H1 (cell line): Measurements from ENCODE around the gene TAS2R38. TPM values are rescaled to one million over a fixed set of nuclear protein-coding genes. Genes with fewer than 3 reads are reported as not detected.

Experiments
- CTCF ChIA-PET: fragments of 300-600 bp; sonication (Branson Sonifier 250); formaldehyde crosslinking; loops from one replicate; lab custom pipeline; 2021; ENCODE audit not compliant: partially characterized antibody; lab: Charles Lee
- POLR2A ChIA-PET: fragments of 300-600 bp; sonication (Branson Sonifier 250); formaldehyde crosslinking; loops from one replicate; lab custom pipeline; 2021; ENCODE audit warnings: inconsistent platforms; ENCODE audit not compliant: partially characterized antibody; lab: Charles Lee
- DNase-seq, 2 experiments: peaks; one replicate each; pipeline versions ENCODE4 v3.0.0 to v3.0.0-alpha.2; 2010 to 2022; ENCODE audit warnings: low spot score in 2 of 2, low read depth in 1 of 2, mixed read lengths in 1 of 2
- FAIRE-seq: peaks from 2 replicates; lab custom pipeline; 2011; peaks lifted over from hg19 to GRCh38; lab: Jason Lieb, UNC
- H2AFZ ChIP-seq: 2 replicates; pipeline ENCODE4 v1.8.1; 2012; ENCODE audit warnings: low read length, inconsistent platforms
- H2AK5ac ChIP-seq: 2 replicates; pipeline ENCODE4 v1.6.1; 2013; ENCODE audit warnings: low read depth, low read length
- H2BK120ac ChIP-seq: replicated peaks from 2 replicates; pipeline ENCODE3; 2013; ENCODE audit warnings: low read depth, low read length, inconsistent platforms
- H2BK12ac ChIP-seq: 2 replicates; pipeline ENCODE4 v1.6.1; 2013; ENCODE audit warnings: low read depth, low read length
- H2BK15ac ChIP-seq: 2 replicates; pipeline ENCODE4 v1.6.1; 2013; ENCODE audit warnings: low read length
- H2BK20ac ChIP-seq: 2 replicates; pipeline ENCODE4 v1.6.1; 2013; ENCODE audit warnings: low read length
- H2BK5ac ChIP-seq: 2 replicates; pipeline ENCODE4 v1.6.1; 2013; ENCODE audit warnings: low read depth, low read length
- H3K14ac ChIP-seq: 2 replicates; pipeline ENCODE4 v1.6.1; 2013; ENCODE audit warnings: inconsistent platforms; ENCODE audit not compliant: insufficient read length
- H3K18ac ChIP-seq: 2 replicates; pipeline ENCODE4 v1.6.1; 2013; ENCODE audit warnings: low read length; ENCODE audit errors: extremely low read depth
- H3K23ac ChIP-seq: 2 replicates; pipeline ENCODE4 v1.6.1; 2013; ENCODE audit warnings: inconsistent platforms; ENCODE audit not compliant: insufficient read length
- H3K23me2 ChIP-seq: 2 replicates; pipeline ENCODE4 v1.6.1; 2013; ENCODE audit warnings: low read depth, low read length
- H3K27ac ChIP-seq: 2 replicates; pipeline ENCODE4 v1.6.1; 2011; ENCODE audit warnings: low read depth, low read length, inconsistent platforms
- H3K27me3 ChIP-seq, 4 experiments: replicated peaks in 1 of 4; 1 replicate in 1 of 4; 2 replicates in 3 of 4; pipeline versions ENCODE4 v1.6.1 to v1.8.1; 2011 to 2013; ENCODE audit warnings: low read length in 3 of 4, mild to moderate bottlenecking in 3 of 4, inconsistent platforms in 2 of 4, mixed read lengths in 2 of 4, moderate library complexity in 1 of 4; ENCODE audit not compliant: control insufficient read depth in 3 of 4, insufficient read depth in 3 of 4; ENCODE audit errors: extremely low read depth in 1 of 4
- H3K36me3 ChIP-seq, 4 experiments: 2 replicates each; pipeline versions ENCODE4 v1.6.1 to v1.8.1; 2011 to 2013; ENCODE audit warnings: mild to moderate bottlenecking in 4 of 4, low read length in 3 of 4, moderate library complexity in 2 of 4, control low read depth in 1 of 4, inconsistent platforms in 1 of 4; ENCODE audit not compliant: insufficient read depth in 4 of 4, control insufficient read depth in 2 of 4
- H3K4ac ChIP-seq: replicated peaks from 2 replicates; pipeline ENCODE3; 2013; ENCODE audit warnings: low read length, low read depth, mixed read lengths, inconsistent platforms; ENCODE audit not compliant: insufficient read length
- H3K4me1 ChIP-seq, 4 experiments: replicated peaks in 1 of 4; 1 replicate in 1 of 4; 2 replicates in 3 of 4; pipeline versions ENCODE4 v1.6.1 to v1.8.1; 2011 to 2013; ENCODE audit warnings: low read length in 3 of 4, inconsistent platforms in 2 of 4, mixed read lengths in 1 of 4; ENCODE audit not compliant: insufficient read depth in 4 of 4, control insufficient read depth in 3 of 4
- H3K4me2 ChIP-seq, 2 experiments: 2 replicates each; pipeline versions ENCODE4 v1.6.1 to v1.8.1; 2011 to 2013; ENCODE audit warnings: low read depth in 2 of 2, low read length in 2 of 2, control low read depth in 1 of 2, inconsistent platforms in 1 of 2, mild to moderate bottlenecking in 1 of 2; ENCODE audit not compliant: insufficient read depth in 1 of 2
- H3K4me3 ChIP-seq, 4 experiments: fragments of 200-600, 300-600 bp in 1 of 4; sonication (generic), shearing (Covaris generic), sonication (Bioruptor Twin) in 1 of 4; 2 replicates each; pipeline versions ENCODE4 v1.5.1 to v1.8.1; 2011 to 2016; ENCODE audit warnings: low read length in 4 of 4, low read depth in 3 of 4, control low read depth in 2 of 4, inconsistent platforms in 2 of 4, mild to moderate bottlenecking in 2 of 4, mixed read lengths in 1 of 4, moderate library complexity in 1 of 4; ENCODE audit not compliant: insufficient read depth in 2 of 4; ENCODE audit errors: extremely low read depth in 1 of 4
- H3K56ac ChIP-seq: replicated peaks from 2 replicates; pipeline ENCODE3; 2013; ENCODE audit warnings: low read depth, mild to moderate bottlenecking, mixed read lengths, low read length, inconsistent platforms; ENCODE audit not compliant: insufficient read length
- H3K79me1 ChIP-seq: 2 replicates; pipeline ENCODE4 v1.6.1; 2013; ENCODE audit warnings: low read depth, low read length, control low read depth
- H3K79me2 ChIP-seq, 2 experiments: 2 replicates each; pipeline versions ENCODE4 v1.6.1 to v1.8.1; 2012 to 2013; ENCODE audit warnings: low read length in 2 of 2, mild to moderate bottlenecking in 2 of 2, inconsistent platforms in 1 of 2; ENCODE audit not compliant: insufficient read depth in 2 of 2, control insufficient read depth in 1 of 2
- H3K9ac ChIP-seq, 4 experiments: replicated peaks in 1 of 4; 1 replicate in 1 of 4; 2 replicates in 3 of 4; pipeline versions ENCODE4 v1.6.1 to v1.8.1; 2011 to 2013; ENCODE audit warnings: low read depth in 3 of 4, low read length in 3 of 4, control low read depth in 2 of 4, mild to moderate bottlenecking in 2 of 4, moderate library complexity in 2 of 4, inconsistent platforms in 1 of 4; ENCODE audit errors: extremely low read depth in 1 of 4
- H3K9me3 ChIP-seq, 2 experiments: 2 replicates each; pipeline versions ENCODE4 v1.6.1 to v1.8.1; 2012 to 2013; ENCODE audit warnings: mild to moderate bottlenecking in 2 of 2, moderate library complexity in 2 of 2, control low read depth in 1 of 2, inconsistent platforms in 1 of 2, low read depth in 1 of 2, low read length in 1 of 2, mixed read lengths in 1 of 2; ENCODE audit not compliant: insufficient read depth in 2 of 2
- H4K20me1 ChIP-seq, 2 experiments: replicated peaks in 1 of 2; 2 replicates each; pipeline versions ENCODE3 to v1.8.1; 2011 to 2013; ENCODE audit warnings: inconsistent platforms in 2 of 2, low read length in 2 of 2, mild to moderate bottlenecking in 1 of 2; ENCODE audit not compliant: insufficient read depth in 2 of 2, control insufficient read depth in 1 of 2
- H4K5ac ChIP-seq: 2 replicates; pipeline ENCODE4 v1.6.1; 2013; ENCODE audit warnings: low read length, low read depth, mixed read lengths, inconsistent platforms; ENCODE audit not compliant: insufficient read length
- H4K8ac ChIP-seq: 2 replicates; pipeline ENCODE4 v1.8.0; 2013; ENCODE audit warnings: mild to moderate bottlenecking, moderate library complexity, low read length, inconsistent platforms; ENCODE audit not compliant: insufficient read depth; ENCODE audit errors: extremely low read depth
- H4K91ac ChIP-seq: replicated peaks from 2 replicates; pipeline ENCODE3; 2013; ENCODE audit warnings: low read length, mixed read lengths, inconsistent platforms; ENCODE audit not compliant: insufficient read length
- ASH2L ChIP-seq: fragments of 200-600, 300-600 bp; sonication (generic); IDR thresholded peaks from one replicate; pipeline ENCODE4 v1.7.1; 2017; ENCODE audit warnings: low read length
- ATF2 ChIP-seq: IDR thresholded peaks from 2 replicates; pipeline ENCODE4 v1.6.1; 2012; ENCODE audit warnings: low read length, inconsistent platforms
- CBX5 ChIP-seq: fragments of 300-800, 300-1000 bp; sonication (generic); IDR thresholded peaks from 2 replicates; pipeline ENCODE4 v1.7.1; 2016; ENCODE audit warnings: antibody characterized with exemption, low read length, low read depth
- CHD1 ChIP-seq: IDR thresholded peaks from 2 replicates; pipeline ENCODE4 v1.6.1; 2012; ENCODE audit warnings: low read depth, low read length, improper control_type of control experiment
- EGR1 ChIP-seq: IDR thresholded peaks from 2 replicates; pipeline ENCODE4 v1.6.1; 2011; ENCODE audit warnings: low read depth, low read length, borderline replicate concordance
- MAFK ChIP-seq: IDR thresholded peaks from 2 replicates; pipeline ENCODE4 v1.6.1; 2012; ENCODE audit warnings: low read depth, mild to moderate bottlenecking, improper control_type of control experiment, low read length
- SIX5 ChIP-seq: IDR thresholded peaks from 2 replicates; pipeline ENCODE4 v1.6.1; 2011; ENCODE audit warnings: mild to moderate bottlenecking, low read depth, low read length
- SRF ChIP-seq: IDR thresholded peaks from 2 replicates; pipeline ENCODE4 v1.6.1; 2011; ENCODE audit warnings: mild to moderate bottlenecking, low read depth, low read length, moderate library complexity
- SUZ12 ChIP-seq: fragments of 200-600 bp; sonication (generic); IDR thresholded peaks from 2 replicates; pipeline ENCODE4 v1.6.1; 2012; ENCODE audit warnings: mild to moderate bottlenecking, inconsistent platforms, low read length, moderate library complexity, mixed read lengths
- WGBS, 2 experiments: shearing (Covaris generic) in 1 of 2; methylation state at CpG; one replicate each; pipeline versions ENCODE4 v1.1.6 to v1.1.7; 2013 to 2015; ENCODE audit warnings: low lambda C conversion rate in 2 of 2, mixed read lengths in 2 of 2, inconsistent platforms in 1 of 2, low coverage in 1 of 2, missing lambda C conversion rate in 1 of 2; ENCODE audit not compliant: insufficient replicate concordance in 2 of 2, insufficient coverage in 1 of 2, insufficient read length in 1 of 2; ENCODE audit errors: extremely low coverage in 1 of 2, missing lambda C conversion rate in 1 of 2; 5-methylcytosine and 5-hydroxymethylcytosine counted together
- polyA plus RNA-seq, 7 experiments: library from polyadenylated mRNA; depleted of rRNA in 3 of 7; stranded (reverse) in 5 of 7; unstranded in 2 of 7; fragments of >200 nt in 5 of 7; fragments of 200-250 nt in 2 of 7; gene quantifications; 1 replicate in 5 of 7; 2 replicates in 1 of 7; 4 replicates in 1 of 7; pipeline versions ENCODE4 v1.2.1 to v1.2.3, GENCODE V29; 2011 to 2013; ENCODE audit warnings: missing spikeins in 2 of 7, mixed read lengths in 2 of 7
- total RNA-seq: library from RNA; stranded (reverse); fragmentation: NEBNext Ultra II Directional; extraction: Animal tissue kit (Norgen Biotek cat#: 25700); gene quantifications from 2 replicates; pipeline ENCODE4 v1.2.1, GENCODE V29; 2021

TAS2R38 gene
- total and polyA plus RNA-seq, 2 of the 8 experiments (the other 6 are each of a cell fraction or from before 2014, with no cell fraction given): 0.11 TPM; not detected in 1

- FAIRE-seq (no peak), DNase-seq (no peak)
- Histone ChIP-seq H3K4me2 (no peak overlapping the region), H4K5ac (no peak overlapping the region), H3K27me3 (no peaks in the 10 kb centered on the region), H3K27ac (no peak overlapping the region), H3K4me3 (no peak overlapping the region), H3K9me3 (no peaks in the 10 kb centered on the region), H3K18ac (no peak overlapping the region), H2AFZ (no peak overlapping the region), H2BK5ac (no peak overlapping the region), H4K91ac (no peak overlapping the region), H2BK20ac (no peak overlapping the region), H4K8ac (no peak overlapping the region), H3K79me2 (no peaks in the 10 kb centered on the region), H2BK120ac (no peak overlapping the region), H3K23ac (no peak overlapping the region), H3K4ac (no peak overlapping the region), H3K9ac (no peak overlapping the region), H3K36me3 (no peaks in the 10 kb centered on the region), H3K14ac (no peak overlapping the region), H3K79me1 (no peaks in the 10 kb centered on the region), H3K23me2 (no peaks in the 10 kb centered on the region), H2BK15ac (no peak overlapping the region), H3K4me1 (0 out of 7 replicates have a peak, but pooled peaks cover 0 to 2% (median 0%) of the 10 kb centered on the region in 4 experiments), H3K56ac (no peak overlapping the region), H2AK5ac (no peak overlapping the region), H4K20me1 (no peaks in the 10 kb centered on the region), H2BK12ac (no peak overlapping the region)
- CTCF ChIA-PET: interaction anchor here (0.8 to 1.6 kb wide), 3 partner anchors 9 to 23 kb away, joined by 3 to 4 read pairs (median 4); no protein-coding TSS in a partner anchor
- 89% methylated on average over 4 of the region's 4 CpGs; no CpG with 5 or more reads in 1 of the 2 experiments for WGBS, 2 experiments
- POLR2A ChIA-PET: no interaction called here
- TF ChIP-seq CHD1 (no peak), SIX5 (no peak), SUZ12 (no peak), ASH2L (no peak), CBX5 (no peak), ATF2 (no peak), SRF (no peak), MAFK (no peak), EGR1 (no peak)
Measured at GRCh38 chr7:141999058-141999623, 25.6 kb upstream of the TAS2R38 start.
